CD4-positive, alpha-beta T cell (primary cell): ENCODE measurements around the gene MYRIP. TPM values are rescaled to one million over a fixed set of nuclear protein-coding genes. Genes with fewer than 3 reads are reported as not detected.

ENCODE experiments used
- ATAC-seq: fragments of 200-7000 bp; cut with Tn5 transposase; one replicate; pipeline ENCODE4 v1.10.0; 2022; ENCODE audit warnings: mild to moderate bottlenecking; ENCODE audit not compliant: poor library complexity
- CTCF ChIA-PET: fragments of 350-600 bp; sonication (Branson Sonifier 250); formaldehyde crosslinking; loops from one replicate; lab custom pipeline; 2021; ENCODE audit warnings: antibody characterized with exemption, inconsistent platforms; lab: Charles Lee
- POLR2A ChIA-PET: fragments of 350-600 bp; sonication (Branson Sonifier 250); formaldehyde crosslinking; loops from one replicate; lab custom pipeline; 2021; ENCODE audit warnings: antibody characterized with exemption, inconsistent platforms; lab: Charles Lee
- DNase-seq, 14 experiments: peaks; one replicate each; pipeline ENCODE4 v3.0.0-alpha.2; 2013 to 2020; ENCODE audit warnings: mixed read lengths in 2 of 14
- H3K27ac ChIP-seq, 2 donors: one replicate each; pipeline versions ENCODE4 v1.5.1 to v1.7.0; 2013; ENCODE audit warnings: low read length in 2 of 2, low read depth in 1 of 2, mild to moderate bottlenecking in 1 of 2
- H3K27me3 ChIP-seq, 2 experiments: 1 replicate in 1 of 2; 2 replicates in 1 of 2; pipeline versions ENCODE4 v1.6.1 to v1.7.0; 2013; ENCODE audit warnings: low read length in 2 of 2, control low read depth in 1 of 2, mild to moderate bottlenecking in 1 of 2, moderate library complexity in 1 of 2; ENCODE audit not compliant: insufficient read depth in 2 of 2, control insufficient read depth in 1 of 2
- H3K36me3 ChIP-seq: one replicate; pipeline ENCODE4 v1.6.1; 2013; ENCODE audit warnings: low read length, control low read depth; ENCODE audit not compliant: insufficient read depth
- H3K4me1 ChIP-seq: one replicate; pipeline ENCODE4 v1.6.1; 2013; ENCODE audit warnings: low read length, control low read depth; ENCODE audit not compliant: insufficient read depth
- H3K4me3 ChIP-seq: one replicate; pipeline ENCODE4 v1.5.1; 2013; ENCODE audit warnings: mild to moderate bottlenecking, low read length, moderate library complexity
- H3K9me3 ChIP-seq, 2 experiments: 1 replicate in 1 of 2; 2 replicates in 1 of 2; pipeline versions ENCODE4 v1.6.1 to v1.7.0; 2013; ENCODE audit warnings: low read length in 2 of 2, mild to moderate bottlenecking in 2 of 2, control low read depth in 1 of 2, moderate library complexity in 1 of 2; ENCODE audit not compliant: control insufficient read depth in 1 of 2, insufficient read depth in 1 of 2
- H3K27ac Mint-ChIP-seq: one replicate; pipeline ENCODE4 v1.8.0; 2020; ENCODE audit warnings: mixed read lengths
- H3K27me3 Mint-ChIP-seq: one replicate; pipeline ENCODE4 v1.8.0; 2021; ENCODE audit warnings: mixed read lengths
- H3K36me3 Mint-ChIP-seq: one replicate; pipeline ENCODE4 v1.8.0; 2021; ENCODE audit warnings: low read depth, mixed read lengths
- H3K4me1 Mint-ChIP-seq: one replicate; pipeline ENCODE4 v1.8.0; 2021; ENCODE audit warnings: low read depth, mixed read lengths
- H3K4me3 Mint-ChIP-seq: one replicate; pipeline ENCODE4 v1.8.0; 2020; ENCODE audit warnings: mild to moderate bottlenecking, mixed read lengths
- H3K9me3 Mint-ChIP-seq: one replicate; pipeline ENCODE4 v1.8.0; 2020; ENCODE audit warnings: mixed read lengths
- CTCF ChIP-seq: fragments of 200-600 bp; IDR thresholded peaks from one replicate; pipeline ENCODE4 v1.8.0; 2022; ENCODE audit warnings: antibody characterized with exemption, mild to moderate bottlenecking
- intact Hi-C, 2 experiments: fragments of 100-400 bp; cut with DNase I in 1 of 2; cut with micrococcal nuclease in 1 of 2; formaldehyde crosslinking; loops; one replicate each; pipeline versions ENCODE4 v1.15.1 to v1.9.0; 2023 to 2025; cut with DNase I, micrococcal nuclease
- total RNA-seq, 174 experiments: library from RNA in 2 of 174; stranded (reverse) in 2 of 174; gene quantifications; one replicate each; pipeline ENCODE4 v1.2.3 and lab custom pipeline; 2021 to 2026

Gene MYRIP
- total RNA-seq, 2 experiments from 2014 or later: not detected

- H3K4me3 Mint-ChIP-seq: no peak overlapping the region
- Histone ChIP-seq H3K27ac (no peak overlapping the region), H3K4me3 (no peak overlapping the region), H3K36me3 (no peaks in the 10 kb centered on the region), H3K27me3 (no peaks in the 10 kb centered on the region), H3K4me1 (no peaks in the 10 kb centered on the region), H3K9me3 (peaks cover 0 to 10% of the 10 kb centered on the region in 2 experiments)
- DNase-seq (no peak), ATAC-seq (no peak)
- H3K4me1 Mint-ChIP-seq: no peaks in the 10 kb centered on the region
- peaks cover 13% of the 10 kb centered on the region for H3K27me3 Mint-ChIP-seq
- H3K36me3 Mint-ChIP-seq: no peaks in the 10 kb centered on the region
- peaks cover 7% of the 10 kb centered on the region for H3K9me3 Mint-ChIP-seq
- CTCF ChIA-PET: no interaction called here
- no peak for TF ChIP-seq CTCF
- intact Hi-C loops: no loop called here
- no peak overlapping the region for H3K27ac Mint-ChIP-seq
- POLR2A ChIA-PET: no interaction called here
These were observed 30.1 kb downstream of the MYRIP start for GRCh38 chr3:39839484-39839883.

- intact Hi-C loops: no loop called here
- H3K4me3 ChIP-seq: no peak overlapping the region
- no peak for ATAC-seq
- H3K4me1 ChIP-seq: no peaks in the 10 kb centered on the region
- no peak for DNase-seq
- H3K36me3 Mint-ChIP-seq: no peaks in the 10 kb centered on the region
- H3K9me3 Mint-ChIP-seq: peaks cover 4% of the 10 kb centered on the region
- H3K27me3 Mint-ChIP-seq: peaks cover 13% of the 10 kb centered on the region
- TF ChIP-seq CTCF: no peak
- no peak overlapping the region for H3K27ac ChIP-seq
- ChIA-PET POLR2A (no interaction called here), CTCF (no interaction called here)
- no peaks in the 10 kb centered on the region for H3K4me1 Mint-ChIP-seq
- peaks cover 0 to 10% of the 10 kb centered on the region in 2 experiments for H3K9me3 ChIP-seq
- no peaks in the 10 kb centered on the region for H3K36me3 ChIP-seq
- no peak overlapping the region for H3K27ac Mint-ChIP-seq
- H3K27me3 ChIP-seq: no peaks in the 10 kb centered on the region
- H3K4me3 Mint-ChIP-seq: no peak overlapping the region
These were observed 34.0 kb downstream of the MYRIP start for GRCh38 chr3:39843440-39843839.

GRCh38 chr3:39848365-39848764 lies 39.0 kb downstream of the MYRIP start:
- Mint-ChIP-seq H3K27ac (no peak overlapping the region), H3K36me3 (no peaks in the 10 kb centered on the region), H3K27me3 (peaks cover 9% of the 10 kb centered on the region), H3K9me3 (peaks cover 2% of the 10 kb centered on the region), H3K4me1 (no peaks in the 10 kb centered on the region), H3K4me3 (no peak overlapping the region)
- no peaks in the 10 kb centered on the region for H3K4me1 ChIP-seq
- no peak overlapping the region for H3K27ac ChIP-seq
- TF ChIP-seq CTCF: no peak
- intact Hi-C loops: no loop called here
- DNase-seq (no peak), ATAC-seq (no peak)
- no peaks in the 10 kb centered on the region for H3K36me3 ChIP-seq
- H3K4me3 ChIP-seq: no peak overlapping the region
- H3K9me3 ChIP-seq: no peaks in the 10 kb centered on the region
- ChIA-PET POLR2A (no interaction called here), CTCF (no interaction called here)
- no peaks in the 10 kb centered on the region for H3K27me3 ChIP-seq
